Measurements from ENCODE around the gene TCAIM.

DNA sequence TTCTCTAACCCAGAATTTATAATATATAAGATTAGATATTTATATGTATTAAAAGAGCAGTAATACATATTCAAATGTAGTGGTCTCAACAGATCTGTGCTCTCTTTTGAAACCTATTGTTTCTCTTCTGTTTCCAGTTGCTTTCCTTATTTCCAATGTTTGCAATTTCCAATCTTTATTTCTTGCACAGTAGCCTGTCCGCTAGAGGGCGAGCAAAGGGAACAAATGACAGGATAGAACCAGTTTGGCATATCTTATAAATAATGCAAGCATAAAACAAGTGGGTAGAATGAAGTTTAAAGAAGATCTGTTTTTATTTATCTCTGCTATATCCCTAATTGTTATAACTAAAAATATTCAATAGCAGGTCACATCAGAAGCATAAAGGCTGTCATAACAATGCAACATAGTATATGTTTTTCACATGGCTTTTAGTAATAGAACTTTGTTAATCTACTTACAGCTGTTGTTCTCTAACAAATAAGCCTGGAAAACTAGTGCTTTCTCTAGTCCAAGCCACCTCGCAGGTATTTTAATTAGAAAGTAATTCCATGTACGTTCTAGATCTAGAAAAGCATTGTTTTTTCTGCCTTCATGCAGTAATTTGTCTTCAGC is 15.1 kb upstream of the TCAIM start:
- TF ChIP-seq, protein P1, sequence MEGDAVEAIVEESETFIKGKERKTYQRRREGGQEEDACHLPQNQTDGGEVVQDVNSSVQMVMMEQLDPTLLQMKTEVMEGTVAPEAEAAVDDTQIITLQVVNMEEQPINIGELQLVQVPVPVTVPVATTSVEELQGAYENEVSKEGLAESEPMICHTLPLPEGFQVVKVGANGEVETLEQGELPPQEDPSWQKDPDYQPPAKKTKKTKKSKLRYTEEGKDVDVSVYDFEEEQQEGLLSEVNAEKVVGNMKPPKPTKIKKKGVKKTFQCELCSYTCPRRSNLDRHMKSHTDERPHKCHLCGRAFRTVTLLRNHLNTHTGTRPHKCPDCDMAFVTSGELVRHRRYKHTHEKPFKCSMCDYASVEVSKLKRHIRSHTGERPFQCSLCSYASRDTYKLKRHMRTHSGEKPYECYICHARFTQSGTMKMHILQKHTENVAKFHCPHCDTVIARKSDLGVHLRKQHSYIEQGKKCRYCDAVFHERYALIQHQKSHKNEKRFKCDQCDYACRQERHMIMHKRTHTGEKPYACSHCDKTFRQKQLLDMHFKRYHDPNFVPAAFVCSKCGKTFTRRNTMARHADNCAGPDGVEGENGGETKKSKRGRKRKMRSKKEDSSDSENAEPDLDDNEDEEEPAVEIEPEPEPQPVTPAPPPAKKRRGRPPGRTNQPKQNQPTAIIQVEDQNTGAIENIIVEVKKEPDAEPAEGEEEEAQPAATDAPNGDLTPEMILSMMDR (conservative IDR thresholded peaks at IDR 0.05; ENCODE audit: low read depth, low read length) = peak; percentile 91
- no peak for TF ChIP-seq EZH2 (IDR thresholded peaks at IDR 0.05; ENCODE audit: low read length, unreplicated experiment)

All from PC-3 (cell line).